Measurements from ENCODE around the gene BAD. TPM values are rescaled to one million over a fixed set of nuclear protein-coding genes. Genes with fewer than 3 reads are reported as not detected.

The BAD gene
- total RNA-seq, 2 donors from 2014 or later: 7.1 to 31.6 TPM

GRCh38 chr11:64235437-64236161, 48.9 kb downstream of the BAD start:
- Mint-ChIP-seq H3K9me3 (no peaks in the 10 kb centered on the region), H3K36me3 (peaks cover 0 to 5% of the 10 kb centered on the region in 2 donors), H3K27ac (peak overlapping the region; percentile 59 to 65)
- ATAC-seq (no peak), DNase-seq (ENCODE audit: low spot score in 2 of 2) (no peak)

- DNase-seq (ENCODE audit: low spot score in 2 of 2) (peak in 1 of 2 donors; percentile 63), ATAC-seq (peak; percentile 41 to 61)
- Mint-ChIP-seq H3K9me3 (no peaks in the 10 kb centered on the region), H3K27ac (peak overlapping the region; percentile 59 to 60), H3K36me3 (no peaks in the 10 kb centered on the region)
Measured at GRCh38 chr11:64234647-64235379, 49.7 kb downstream of the BAD start.

GRCh38 chr11:64233913-64234586, 50.4 kb downstream of the BAD start, which contains the start of gene VEGFB:
TSS of gene VEGFB (plus strand) at chr11:64234584. CDS start at chr11:64234834, 250 bp downstream.
- H3K36me3 Mint-ChIP-seq: no peaks in the 10 kb centered on the region
- H3K9me3 Mint-ChIP-seq: no peaks in the 10 kb centered on the region
- peak within 1 kb of the TSS; percentile 59 to 65 for H3K27ac Mint-ChIP-seq
- DNase-seq (ENCODE audit: low spot score in 2 of 2) (peak in 1 of 2 donors; percentile 73), ATAC-seq (peak; percentile 48 to 75)

GRCh38 chr11:64232967-64233315, 51.5 kb downstream of the BAD start:
- DNase-seq (ENCODE audit: low spot score in 2 of 2) (no peak), ATAC-seq (no peak)
- Mint-ChIP-seq H3K36me3 (no peaks in the 10 kb centered on the region), H3K9me3 (no peaks in the 10 kb centered on the region), H3K27ac (peak overlapping the region in 1 of 2 donors; percentile 27)

GRCh38 chr11:64232182-64232966, 52.1 kb downstream of the BAD start:
- Mint-ChIP-seq H3K27ac (no peak overlapping the region), H3K36me3 (peaks cover 0 to 2% of the 10 kb centered on the region in 2 donors)

GRCh38 chr11:64231546-64231945, 52.9 kb downstream of the BAD start:
- no peak for ATAC-seq
- DNase-seq (ENCODE audit: low spot score in 2 of 2): no peak
- peaks cover 0 to 8% of the 10 kb centered on the region in 2 donors for H3K36me3 Mint-ChIP-seq
- H3K9me3 Mint-ChIP-seq: no peaks in the 10 kb centered on the region
- no peak overlapping the region for H3K27ac Mint-ChIP-seq

More at GRCh38 chr11:64232182-64232966, 52.1 kb downstream of the BAD start:
- ATAC-seq: no peak
- DNase-seq (ENCODE audit: low spot score in 2 of 2): no peak
- H3K9me3 Mint-ChIP-seq: no peaks in the 10 kb centered on the region

- DNase-seq (ENCODE audit: low spot score in 2 of 2) (no peak), ATAC-seq (no peak)
- peak overlapping the region; percentile 89 to 92 for H3K27ac Mint-ChIP-seq
- peaks cover 0 to 8% of the 10 kb centered on the region in 2 donors for H3K36me3 Mint-ChIP-seq
- H3K9me3 Mint-ChIP-seq: no peaks in the 10 kb centered on the region
Measured at GRCh38 chr11:64230985-64231365, 53.5 kb downstream of the BAD start.

- DNase-seq (ENCODE audit: low spot score in 2 of 2): peak; percentile 90 to 92
- Mint-ChIP-seq H3K9me3 (no peaks in the 10 kb centered on the region), H3K36me3 (peaks cover 0 to 8% of the 10 kb centered on the region in 2 donors), H3K27ac (peak within 1 kb of the TSS; percentile 89 to 92)
- ATAC-seq: peak; percentile 51 to 54
Measured at GRCh38 chr11:64230171-64230984, 54.1 kb downstream of the BAD start, which contains the start of gene DNAJC4. TSS of gene DNAJC4 (plus strand) at chr11:64230548. CDS start at chr11:64230855, 307 bp downstream.

- Mint-ChIP-seq H3K36me3 (peaks cover 0 to 8% of the 10 kb centered on the region in 2 donors), H3K9me3 (no peaks in the 10 kb centered on the region), H3K27ac (peak overlapping the region; percentile 81 to 92)
- ATAC-seq (no peak), DNase-seq (ENCODE audit: low spot score in 2 of 2) (no peak)
Measured at GRCh38 chr11:64229744-64230170, 54.7 kb downstream of the BAD start.

GRCh38 chr11:64229090-64229743, 55.2 kb downstream of the BAD start:
- ATAC-seq: no peak
- Mint-ChIP-seq H3K9me3 (no peaks in the 10 kb centered on the region), H3K36me3 (peaks cover 0 to 8% of the 10 kb centered on the region in 2 donors), H3K27ac (peak overlapping the region; percentile 81 to 92)
- DNase-seq (ENCODE audit: low spot score in 2 of 2): no peak

GRCh38 chr11:64227405-64227956, 57.0 kb downstream of the BAD start:
- Mint-ChIP-seq H3K27ac (peak overlapping the region; percentile 92 to 95), H3K36me3 (peaks cover 0 to 8% of the 10 kb centered on the region in 2 donors), H3K9me3 (no peaks in the 10 kb centered on the region)
- DNase-seq (ENCODE audit: low spot score in 2 of 2) (no peak), ATAC-seq (no peak)

- Mint-ChIP-seq H3K36me3 (peaks cover 0 to 8% of the 10 kb centered on the region in 2 donors), H3K27ac (peak overlapping the region; percentile 74 to 92), H3K9me3 (no peaks in the 10 kb centered on the region)
- peak; percentile 68 to 70 for ATAC-seq
- peak; percentile 66 to 88 for DNase-seq (ENCODE audit: low spot score in 2 of 2)
Measured at GRCh38 chr11:64226507-64227051, 57.9 kb downstream of the BAD start.

- ATAC-seq (peak; percentile 72 to 75), DNase-seq (ENCODE audit: low spot score in 2 of 2) (peak; percentile 91 to 98)
- Mint-ChIP-seq H3K9me3 (no peaks in the 10 kb centered on the region), H3K36me3 (peaks cover 0 to 8% of the 10 kb centered on the region in 2 donors), H3K27ac (peak within 1 kb of the TSS; percentile 74 to 92)
Measured at GRCh38 chr11:64225608-64226506, 58.6 kb downstream of the BAD start, which contains the start of the genes NUDT22 and TRPT1. TSS of gene NUDT22 (plus strand) at chr11:64226274. CDS start at chr11:64226653, 379 bp downstream. TSS of gene TRPT1 (minus strand) at chr11:64226186. CDS start at chr11:64225860, 326 bp downstream.

Measured in activated naive CD4-positive, alpha-beta T cell treated with anti-CD3 and anti-CD28 coated beads, Interleukin-2, amount 50 U/mL, for 72 hours (primary cell).